Fibroblast of skin of right quadriceps (primary cell): ENCODE measurements around the gene SF3B6.
"Not testable (repeated sequence)": the region's sequence is repeated elsewhere in the genome, so short reads cannot be mapped to it uniquely, and the experiment has no call there.

Experiments
- DNase-seq: peaks from one replicate; pipeline ENCODE4 v3.0.0-alpha.2; 2013

SF3B6 gene

DNA sequence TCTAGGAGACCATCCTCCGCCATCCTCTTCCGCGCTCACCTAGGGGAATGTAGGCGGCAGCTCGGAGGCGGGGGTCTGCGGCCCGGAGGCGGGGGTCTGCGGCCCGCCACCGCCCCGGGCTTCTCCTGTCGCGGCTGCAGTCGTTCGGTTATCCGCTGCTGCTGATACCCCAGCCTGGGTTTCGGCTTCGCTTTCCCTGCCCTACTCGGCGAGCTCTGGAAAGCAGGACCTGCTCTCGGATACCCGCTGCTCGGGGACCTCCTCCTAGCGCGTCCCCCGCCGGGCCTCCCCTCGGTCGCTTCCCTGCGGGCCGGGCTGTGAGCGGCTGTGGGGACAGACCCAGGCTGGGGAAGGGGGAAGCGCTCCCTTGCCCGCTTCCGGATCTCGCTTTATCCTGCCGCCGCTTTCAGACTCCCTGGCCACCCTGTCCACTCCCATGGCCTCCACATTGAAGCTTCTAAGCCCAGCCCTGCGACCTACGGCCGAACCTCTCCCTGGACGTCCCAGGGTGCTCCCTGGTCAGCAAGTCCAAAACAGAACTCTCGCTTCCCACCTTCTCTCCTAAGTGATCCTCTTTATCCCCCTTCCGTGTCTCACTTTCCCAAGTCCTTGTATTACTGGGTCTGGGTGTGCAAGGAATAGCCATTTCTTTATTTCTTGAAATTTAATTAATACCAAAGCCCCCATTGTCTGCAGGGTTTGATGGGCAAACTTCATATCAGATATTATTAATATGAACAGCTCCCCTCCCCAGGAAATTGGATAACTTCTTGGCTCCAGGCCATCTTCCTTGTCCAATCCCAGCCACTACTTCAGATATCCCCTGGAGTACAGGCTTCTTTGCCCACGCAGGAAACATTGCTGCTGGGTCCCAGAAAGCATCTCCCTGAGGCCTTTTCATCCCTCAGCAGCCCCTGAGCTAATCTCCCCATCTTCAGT lies 25.8 kb downstream of the SF3B6 start:
- no peak for DNase-seq

DNA sequence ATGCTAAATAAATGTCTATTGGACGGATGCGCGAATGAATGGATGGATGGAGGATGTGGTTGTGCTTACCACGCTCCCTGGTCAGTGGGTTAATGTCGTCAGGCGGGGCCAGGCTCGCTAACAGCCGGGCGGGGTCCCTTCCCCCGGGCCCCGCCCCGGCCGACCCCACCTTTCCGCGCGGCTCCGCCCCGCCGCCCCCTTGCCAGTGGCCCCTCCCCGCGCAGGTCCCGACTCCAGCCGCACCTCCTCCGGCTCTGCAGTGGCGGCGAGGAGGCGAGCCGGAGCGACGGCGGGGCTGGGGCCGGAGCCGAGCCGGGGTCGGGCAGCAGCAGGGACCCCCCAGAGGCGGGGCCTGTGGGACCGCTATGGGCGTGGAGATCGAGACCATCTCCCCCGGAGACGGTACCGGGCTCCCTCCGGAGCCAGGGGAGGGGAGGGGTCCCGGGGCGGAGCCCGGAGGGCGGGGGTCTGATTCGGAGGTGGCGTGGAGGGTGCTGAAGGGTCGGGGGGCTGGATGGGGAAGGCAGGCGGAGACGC lies 26.6 kb downstream of the SF3B6 start, which contains the start of gene FKBP1B:
TSS of gene FKBP1B (plus strand) at position 257 of the 537 bp plus-strand sequence. CDS start at position 366, 109 bp downstream.
- peak; percentile 32 for DNase-seq

DNA sequence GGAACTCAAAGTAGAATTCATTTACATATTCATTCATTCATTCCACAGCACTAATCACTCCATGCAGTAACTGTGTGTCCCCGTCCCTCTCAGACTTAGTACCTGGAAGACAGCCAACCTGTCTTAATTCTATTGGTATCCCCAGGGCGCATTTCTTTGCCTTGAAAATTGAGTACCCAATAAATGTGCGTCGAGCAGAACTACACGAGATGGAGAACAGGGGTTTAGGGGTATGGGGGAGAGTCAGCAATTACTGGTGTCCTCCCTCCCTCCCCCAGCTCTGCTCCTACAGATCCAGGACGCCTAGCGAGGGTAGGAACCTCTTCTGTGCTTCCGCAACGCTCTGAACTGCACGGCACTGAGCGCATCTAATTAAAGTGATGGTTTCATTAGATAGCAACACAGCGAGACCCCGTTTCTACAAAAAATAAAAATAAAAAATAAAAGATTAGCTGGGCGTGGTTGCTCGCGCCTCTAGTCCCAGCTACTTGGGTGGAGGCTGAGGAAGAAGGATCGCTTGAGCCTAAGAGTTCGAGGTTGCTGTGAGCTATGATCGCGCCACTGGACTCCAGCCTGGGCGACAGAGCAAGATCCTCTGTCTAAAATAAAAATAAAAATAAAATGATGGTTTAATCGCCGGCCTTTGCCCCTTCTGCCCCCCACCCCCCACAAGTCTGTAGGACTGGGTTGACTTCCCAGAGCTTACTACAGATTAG lies 27.2 kb downstream of the SF3B6 start:
- DNase-seq, result no peak

DNA sequence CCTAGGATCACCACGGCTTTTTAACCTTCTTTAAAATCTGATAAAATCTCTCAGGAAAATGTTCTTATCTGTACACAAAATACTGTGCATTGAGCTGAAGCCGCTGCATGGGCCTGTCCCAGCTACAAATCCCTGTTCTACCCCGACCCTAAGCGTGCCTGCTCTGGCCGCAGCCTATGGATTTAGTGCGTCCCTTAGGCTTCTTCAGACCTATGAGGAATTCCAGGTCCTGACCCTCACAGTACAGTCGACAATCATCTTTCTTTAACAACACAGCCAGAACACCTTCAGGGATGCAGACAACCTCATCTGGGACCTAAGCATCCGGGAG lies 28.5 kb downstream of the SF3B6 start:
- no peak for DNase-seq

- DNase-seq, result peak; percentile 98
Measured at GRCh38 chr2:24046930-24047702, 29.0 kb downstream of the SF3B6 start, which contains the start of gene WDCP. TSS of gene WDCP (minus strand) at chr2:24047391. CDS start at chr2:24039494, 7,897 bp downstream.

DNA sequence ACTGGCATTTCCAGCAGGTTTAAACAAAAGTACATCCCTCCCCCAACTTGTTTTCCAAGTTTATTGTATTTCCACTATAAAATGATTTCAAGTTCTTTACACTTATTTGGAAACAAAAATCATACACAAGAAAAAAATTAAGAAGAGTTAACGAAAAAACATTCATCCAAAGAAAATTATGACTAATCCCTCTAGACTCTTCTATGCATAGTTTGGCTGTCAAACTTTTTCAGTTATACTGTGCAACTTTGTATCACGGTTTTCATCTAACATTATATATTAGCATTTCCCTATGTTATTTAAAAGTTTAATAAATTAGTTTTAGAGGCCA lies 29.6 kb downstream of the SF3B6 start:
- DNase-seq, result no peak

- no peak for DNase-seq
Measured at GRCh38 chr2:24045511-24046508, 30.3 kb downstream of the SF3B6 start.

DNA sequence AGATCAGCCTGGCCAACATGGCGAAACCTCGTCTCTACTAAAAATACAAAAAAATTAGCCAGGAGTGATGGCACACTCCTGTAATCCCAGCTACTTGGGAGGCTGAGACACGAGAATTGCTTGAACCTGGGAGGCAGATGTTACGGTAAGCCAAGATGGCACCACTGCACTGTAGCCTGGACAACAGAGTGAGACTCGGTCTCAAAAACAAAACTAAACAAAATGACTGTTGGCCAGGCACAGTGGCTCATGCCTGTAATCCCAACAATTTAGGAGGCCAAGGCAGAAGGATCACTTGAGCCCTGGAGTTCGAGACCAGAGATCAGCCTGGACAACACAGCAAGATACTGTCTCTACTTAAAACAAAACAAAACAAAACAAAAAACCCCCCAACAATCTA lies 33.0 kb downstream of the SF3B6 start:
- DNase-seq, result not testable (repeated sequence)

GRCh38 chr2:24040511-24040910 lies 35.6 kb downstream of the SF3B6 start:
- no peak for DNase-seq

- no peak for DNase-seq
Measured at GRCh38 chr2:24038786-24039499, 37.2 kb downstream of the SF3B6 start.

- no peak for DNase-seq
Measured at GRCh38 chr2:24026233-24026632, 49.9 kb downstream of the SF3B6 start.

GRCh38 chr2:24024996-24025663 lies 51.0 kb downstream of the SF3B6 start:
- DNase-seq, result no peak

GRCh38 chr2:24024018-24024417 lies 52.1 kb downstream of the SF3B6 start:
- DNase-seq, result peak; percentile 17

- DNase-seq, result no peak
Measured at GRCh38 chr2:24022975-24023575, 53.1 kb downstream of the SF3B6 start.

DNA sequence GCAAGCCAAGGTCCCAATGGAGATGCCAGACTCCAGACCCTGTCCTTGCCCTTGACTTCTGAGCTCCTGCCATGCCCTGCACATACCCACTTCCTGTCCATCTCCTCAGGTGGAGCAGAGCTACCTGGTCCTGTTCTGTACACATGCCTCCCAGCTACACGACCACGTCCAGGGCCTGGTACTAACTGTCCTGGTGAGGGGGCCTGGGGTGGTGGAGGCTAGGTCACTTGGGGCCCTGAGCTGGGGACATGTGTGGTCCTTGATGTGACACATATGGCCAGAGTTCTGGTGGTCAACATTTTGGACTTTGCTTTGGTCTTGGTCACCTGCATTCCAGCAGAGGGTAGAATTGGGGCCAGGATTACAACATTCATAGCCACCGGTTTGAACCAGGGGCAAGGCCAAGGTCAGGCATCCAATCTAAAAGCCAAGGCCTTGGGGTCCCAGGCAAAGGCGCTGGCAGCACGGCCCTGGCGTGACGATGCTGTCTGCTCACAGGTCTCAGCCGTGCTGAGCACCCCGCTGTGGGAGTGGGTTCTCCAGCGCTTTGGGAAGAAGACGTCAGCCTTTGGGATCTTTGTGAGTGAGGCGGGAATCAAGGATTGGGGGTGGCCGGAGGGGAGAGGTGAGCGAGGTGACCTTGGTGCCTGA lies 53.7 kb downstream of the SF3B6 start:
- no peak for DNase-seq

DNA sequence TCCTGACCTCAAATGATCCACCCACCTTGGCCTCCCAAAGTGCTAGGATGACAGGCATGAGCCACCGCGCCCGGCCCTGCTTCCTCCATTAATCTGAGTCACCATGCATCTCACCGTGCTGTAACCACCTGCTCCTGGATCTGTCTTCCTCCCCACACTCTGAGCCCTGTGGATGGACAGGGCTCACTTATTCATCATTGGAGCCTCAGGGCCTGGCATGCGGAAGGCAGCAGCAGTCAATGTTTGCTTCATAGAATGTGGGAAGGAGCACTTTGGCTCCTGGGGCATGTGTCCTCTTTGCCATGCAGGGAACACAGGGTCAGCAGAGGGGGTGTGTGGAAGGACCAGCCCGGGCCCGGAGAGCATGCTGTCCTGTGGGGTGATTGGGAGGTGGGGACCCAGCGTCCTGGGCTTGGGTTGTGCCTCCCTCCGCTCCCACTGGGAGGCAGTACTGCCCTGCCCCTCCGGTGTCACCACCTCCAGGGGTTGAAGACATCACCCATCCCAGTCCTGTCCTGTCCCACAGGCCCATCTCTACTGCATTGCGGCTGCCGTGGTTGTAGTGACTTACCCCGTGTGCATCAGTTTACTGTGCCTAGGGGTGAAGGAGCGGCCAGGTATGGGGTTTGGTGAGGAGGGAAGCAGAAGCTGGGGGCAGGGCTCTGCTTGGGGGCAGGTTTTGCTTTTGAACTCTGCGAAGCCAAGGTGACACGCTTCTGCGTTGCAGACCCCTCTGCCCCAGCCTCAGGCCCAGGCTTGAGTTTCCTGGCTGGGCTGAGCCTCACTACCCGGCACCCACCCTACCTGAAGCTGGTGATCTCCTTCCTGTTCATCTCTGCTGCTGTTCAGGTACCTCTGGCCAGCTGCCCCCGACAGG lies 54.8 kb downstream of the SF3B6 start:
- DNase-seq, result no peak

DNA sequence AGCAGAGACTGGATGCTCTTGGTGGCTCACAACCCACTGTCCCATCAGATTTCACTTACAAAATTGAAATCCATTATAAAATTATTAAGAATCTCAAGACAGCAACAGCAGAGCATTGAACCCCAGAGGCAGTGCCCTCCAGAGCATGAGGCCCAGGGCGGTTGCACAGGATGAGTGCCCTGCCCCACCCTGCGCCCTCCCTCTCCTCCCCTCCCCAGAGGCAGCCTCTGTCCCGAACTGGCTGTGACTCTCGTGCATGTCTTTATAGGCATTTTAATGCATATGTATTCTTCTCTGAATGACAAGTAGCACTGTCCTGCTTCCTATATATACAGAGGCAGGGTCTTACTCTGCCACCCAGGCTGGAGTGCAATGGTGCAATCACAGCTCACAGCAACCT lies 55.9 kb downstream of the SF3B6 start:
- DNase-seq, result no peak

DNA sequence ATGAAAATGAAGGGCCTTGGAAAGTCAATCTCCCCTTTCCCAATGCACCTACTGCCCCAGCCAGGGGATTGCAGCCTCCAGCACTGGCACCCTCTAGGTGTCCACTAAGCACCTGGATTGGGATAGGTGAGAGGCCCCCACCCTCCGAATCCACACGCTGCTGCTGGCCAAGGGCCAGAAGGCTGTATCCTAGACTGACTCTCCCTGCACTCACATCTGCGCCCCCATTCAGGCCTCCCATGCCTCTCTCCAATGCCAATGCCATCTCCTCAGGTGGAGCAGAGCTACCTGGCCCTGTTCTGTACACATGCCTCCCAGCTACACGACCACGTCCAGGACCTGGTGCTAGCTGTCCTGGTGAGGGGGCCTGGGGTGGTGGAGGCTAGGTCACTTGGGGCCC lies 56.4 kb downstream of the SF3B6 start:
- no peak for DNase-seq
